DND-41 (cell line): ENCODE data around the gene CCDC102B.

ENCODE experiments used
- ATAC-seq: fragments of 200-7000 bp; cut with Tn5 transposase; 3 replicates; pipeline ENCODE4 v1.9.1; 2021; ENCODE audit warnings: low read depth; ENCODE audit not compliant: insufficient read depth
- DNase-seq: peaks from one replicate; pipeline ENCODE4 v3.0.0-alpha.2; 2020
- H2AFZ ChIP-seq: 2 replicates; pipeline ENCODE4 v1.6.0; 2012; ENCODE audit warnings: low read depth, low read length
- H3K27ac ChIP-seq: 2 replicates; pipeline ENCODE4 v1.5.1; 2012; ENCODE audit warnings: low read length, inconsistent platforms
- H3K27me3 ChIP-seq: fragments of 200-600 bp; sonication (generic); 2 replicates; pipeline ENCODE4 v1.6.0; 2012; ENCODE audit warnings: low read length, mild to moderate bottlenecking, inconsistent platforms; ENCODE audit not compliant: insufficient read depth, poor library complexity
- H3K36me3 ChIP-seq: 2 replicates; pipeline ENCODE4 v1.5.1; 2012; ENCODE audit warnings: low read length, inconsistent platforms; ENCODE audit not compliant: insufficient read depth
- H3K4me1 ChIP-seq: 2 replicates; pipeline ENCODE4 v1.5.1; 2012; ENCODE audit warnings: mild to moderate bottlenecking, low read length; ENCODE audit not compliant: insufficient read depth
- H3K4me2 ChIP-seq: 2 replicates; pipeline ENCODE4 v1.6.0; 2012; ENCODE audit warnings: mild to moderate bottlenecking, moderate library complexity, low read length, inconsistent platforms; ENCODE audit not compliant: insufficient read depth
- H3K4me3 ChIP-seq, 2 experiments: fragments of 200-600 bp in 1 of 2; shearing (Covaris generic) in 1 of 2; 2 replicates each; pipeline ENCODE4 v1.5.1; 2012 to 2016; ENCODE audit warnings: inconsistent platforms in 2 of 2, low read length in 2 of 2, mild to moderate bottlenecking in 2 of 2, low read depth in 1 of 2, moderate library complexity in 1 of 2
- H3K79me2 ChIP-seq: 2 replicates; pipeline ENCODE4 v1.6.0; 2012; ENCODE audit warnings: low read length, inconsistent platforms; ENCODE audit not compliant: insufficient read depth
- H3K9ac ChIP-seq: 2 replicates; pipeline ENCODE4 v1.6.0; 2012; ENCODE audit warnings: low read depth, mild to moderate bottlenecking, inconsistent platforms, low read length, moderate library complexity
- H3K9me3 ChIP-seq: 2 replicates; pipeline ENCODE4 v1.5.1; 2012; ENCODE audit warnings: low read length, moderate library complexity, mild to moderate bottlenecking, inconsistent platforms; ENCODE audit not compliant: insufficient read depth, severe bottlenecking
- H4K20me1 ChIP-seq: 2 replicates; pipeline ENCODE4 v1.6.0; 2012; ENCODE audit warnings: low read length; ENCODE audit not compliant: insufficient read depth
- CTCF ChIP-seq: IDR thresholded peaks from 2 replicates; pipeline ENCODE4 v1.5.1; 2012; ENCODE audit warnings: borderline replicate concordance, low read length, moderate library complexity, mild to moderate bottlenecking; ENCODE audit not compliant: poor library complexity, severe bottlenecking; ENCODE audit errors: extremely low read depth
- EZH2 ChIP-seq: IDR thresholded peaks from 3 replicates; pipeline ENCODE4 v1.6.1; 2012; ENCODE audit warnings: borderline replicate concordance, low read depth, mild to moderate bottlenecking, moderate library complexity, low read length, inconsistent platforms; ENCODE audit not compliant: severe bottlenecking

The CCDC102B gene

GRCh38 chr18:68916734-68917133, 118.9 kb downstream of the CCDC102B start:
- TF ChIP-seq EZH2 (no peak), CTCF (no peak)
- no peaks in the 10 kb centered on the region for H3K9me3 ChIP-seq
- H3K4me3 ChIP-seq = no peak overlapping the region
- H3K4me1 ChIP-seq = no peaks in the 10 kb centered on the region
- ATAC-seq = no peak
- no peak overlapping the region for H3K27ac ChIP-seq
- no peak overlapping the region for H3K4me2 ChIP-seq
- no peaks in the 10 kb centered on the region for H3K27me3 ChIP-seq
- H3K79me2 ChIP-seq = no peaks in the 10 kb centered on the region
- H3K9ac ChIP-seq = no peak overlapping the region
- no peaks in the 10 kb centered on the region for H3K36me3 ChIP-seq
- no peak overlapping the region for H2AFZ ChIP-seq
- H4K20me1 ChIP-seq = no peaks in the 10 kb centered on the region
- no peak for DNase-seq

DNA sequence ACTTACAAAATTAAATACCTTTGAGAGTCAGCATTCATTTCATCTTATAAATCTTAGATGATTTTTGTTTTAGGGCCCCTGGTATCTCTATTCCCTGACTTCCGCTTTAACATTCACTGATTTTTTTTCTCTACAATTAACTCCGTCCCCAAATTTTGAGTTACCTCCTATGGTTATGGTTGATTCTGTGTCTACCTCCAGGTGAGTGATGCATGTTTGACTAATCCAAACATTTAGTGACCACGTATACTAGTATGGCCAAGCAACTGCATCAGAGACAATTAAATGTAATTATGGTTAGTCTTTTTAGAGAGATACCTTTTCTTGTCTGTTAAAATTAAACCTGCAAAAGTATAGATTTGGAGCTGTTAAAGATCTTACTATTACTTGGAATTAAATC, 120.3 kb downstream of the CCDC102B start:
- H3K4me1 ChIP-seq = no peaks in the 10 kb centered on the region
- no peaks in the 10 kb centered on the region for H3K27me3 ChIP-seq
- no peaks in the 10 kb centered on the region for H4K20me1 ChIP-seq
- no peaks in the 10 kb centered on the region for H3K9me3 ChIP-seq
- H3K36me3 ChIP-seq = no peaks in the 10 kb centered on the region
- H3K4me2 ChIP-seq = no peak overlapping the region
- H3K27ac ChIP-seq = no peak overlapping the region
- ATAC-seq (no peak), DNase-seq (no peak)
- TF ChIP-seq CTCF (no peak), EZH2 (no peak)
- no peaks in the 10 kb centered on the region for H3K79me2 ChIP-seq
- H2AFZ ChIP-seq = no peak overlapping the region
- no peak overlapping the region for H3K9ac ChIP-seq
- H3K4me3 ChIP-seq = no peak overlapping the region

DNA sequence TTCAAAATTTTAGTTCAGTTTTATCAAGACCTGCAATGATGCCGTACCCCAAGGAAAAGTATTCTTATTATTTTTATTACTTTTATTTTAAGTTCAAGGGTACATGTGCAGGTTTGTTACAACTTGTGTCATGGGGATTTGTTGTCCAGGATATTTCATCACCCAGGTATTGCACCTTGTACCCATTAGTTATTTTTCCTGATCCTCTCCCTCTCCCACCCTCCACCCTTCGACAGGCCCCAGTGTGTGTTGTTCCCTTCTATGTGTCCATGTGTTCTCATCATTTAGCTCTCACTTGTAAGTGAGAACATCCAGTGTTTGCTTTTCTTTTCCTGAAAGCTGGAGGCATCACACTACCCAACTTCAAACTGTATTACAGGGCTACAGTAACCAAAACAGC, 122.0 kb downstream of the CCDC102B start:
- Histone ChIP-seq H3K4me2 (no peak overlapping the region), H3K36me3 (no peaks in the 10 kb centered on the region), H3K27ac (no peak overlapping the region), H3K4me1 (no peaks in the 10 kb centered on the region), H3K9me3 (no peaks in the 10 kb centered on the region), H3K79me2 (no peaks in the 10 kb centered on the region), H3K27me3 (no peaks in the 10 kb centered on the region), H3K4me3 (no peak overlapping the region), H4K20me1 (no peaks in the 10 kb centered on the region), H3K9ac (no peak overlapping the region), H2AFZ (no peak overlapping the region)
- no peak for ATAC-seq
- DNase-seq = no peak
- no peak for TF ChIP-seq EZH2

- H2AFZ ChIP-seq = no peak overlapping the region
- DNase-seq = no peak
- H3K79me2 ChIP-seq = no peaks in the 10 kb centered on the region
- H4K20me1 ChIP-seq = no peaks in the 10 kb centered on the region
- H3K36me3 ChIP-seq = no peaks in the 10 kb centered on the region
- H3K4me3 ChIP-seq = no peak overlapping the region
- H3K27me3 ChIP-seq = no peaks in the 10 kb centered on the region
- H3K9me3 ChIP-seq = no peaks in the 10 kb centered on the region
- H3K4me1 ChIP-seq = no peaks in the 10 kb centered on the region
- no peak overlapping the region for H3K27ac ChIP-seq
- no peak for TF ChIP-seq EZH2
- TF ChIP-seq CTCF = no peak
- ATAC-seq = no peak
- H3K4me2 ChIP-seq = no peak overlapping the region
- H3K9ac ChIP-seq = no peak overlapping the region
These were observed 124.5 kb downstream of the CCDC102B start for GRCh38 chr18:68922392-68922791.
